H1 (cell line): ENCODE data around the gene ZNF23. TPM values are rescaled to one million over a fixed set of nuclear protein-coding genes. Genes with fewer than 3 reads are reported as not detected.

Experiments used
- CTCF ChIA-PET: fragments of 300-600 bp; sonication (Branson Sonifier 250); formaldehyde crosslinking; loops from one replicate; lab custom pipeline; 2021; ENCODE audit not compliant: partially characterized antibody; lab: Charles Lee
- POLR2A ChIA-PET: fragments of 300-600 bp; sonication (Branson Sonifier 250); formaldehyde crosslinking; loops from one replicate; lab custom pipeline; 2021; ENCODE audit warnings: inconsistent platforms; ENCODE audit not compliant: partially characterized antibody; lab: Charles Lee
- DNase-seq, 2 experiments: peaks; one replicate each; pipeline versions ENCODE4 v3.0.0 to v3.0.0-alpha.2; 2010 to 2022; ENCODE audit warnings: low spot score in 2 of 2, low read depth in 1 of 2, mixed read lengths in 1 of 2
- FAIRE-seq: peaks from 2 replicates; lab custom pipeline; 2011; peaks lifted over from hg19 to GRCh38; lab: Jason Lieb, UNC
- H2AFZ ChIP-seq: 2 replicates; pipeline ENCODE4 v1.8.1; 2012; ENCODE audit warnings: low read length, inconsistent platforms
- H2AK5ac ChIP-seq: 2 replicates; pipeline ENCODE4 v1.6.1; 2013; ENCODE audit warnings: low read depth, low read length
- H2BK120ac ChIP-seq: replicated peaks from 2 replicates; pipeline ENCODE3; 2013; ENCODE audit warnings: low read depth, low read length, inconsistent platforms
- H2BK12ac ChIP-seq: 2 replicates; pipeline ENCODE4 v1.6.1; 2013; ENCODE audit warnings: low read depth, low read length
- H2BK15ac ChIP-seq: 2 replicates; pipeline ENCODE4 v1.6.1; 2013; ENCODE audit warnings: low read length
- H2BK20ac ChIP-seq: 2 replicates; pipeline ENCODE4 v1.6.1; 2013; ENCODE audit warnings: low read length
- H2BK5ac ChIP-seq: 2 replicates; pipeline ENCODE4 v1.6.1; 2013; ENCODE audit warnings: low read depth, low read length
- H3K14ac ChIP-seq: 2 replicates; pipeline ENCODE4 v1.6.1; 2013; ENCODE audit warnings: inconsistent platforms; ENCODE audit not compliant: insufficient read length
- H3K18ac ChIP-seq: 2 replicates; pipeline ENCODE4 v1.6.1; 2013; ENCODE audit warnings: low read length; ENCODE audit errors: extremely low read depth
- H3K23ac ChIP-seq: 2 replicates; pipeline ENCODE4 v1.6.1; 2013; ENCODE audit warnings: inconsistent platforms; ENCODE audit not compliant: insufficient read length
- H3K23me2 ChIP-seq: 2 replicates; pipeline ENCODE4 v1.6.1; 2013; ENCODE audit warnings: low read depth, low read length
- H3K27ac ChIP-seq: 2 replicates; pipeline ENCODE4 v1.6.1; 2011; ENCODE audit warnings: low read depth, low read length, inconsistent platforms
- H3K27me3 ChIP-seq, 4 experiments: replicated peaks in 1 of 4; 1 replicate in 1 of 4; 2 replicates in 3 of 4; pipeline versions ENCODE4 v1.6.1 to v1.8.1; 2011 to 2013; ENCODE audit warnings: low read length in 3 of 4, mild to moderate bottlenecking in 3 of 4, inconsistent platforms in 2 of 4, mixed read lengths in 2 of 4, moderate library complexity in 1 of 4; ENCODE audit not compliant: control insufficient read depth in 3 of 4, insufficient read depth in 3 of 4; ENCODE audit errors: extremely low read depth in 1 of 4
- H3K36me3 ChIP-seq, 4 experiments: 2 replicates each; pipeline versions ENCODE4 v1.6.1 to v1.8.1; 2011 to 2013; ENCODE audit warnings: mild to moderate bottlenecking in 4 of 4, low read length in 3 of 4, moderate library complexity in 2 of 4, control low read depth in 1 of 4, inconsistent platforms in 1 of 4; ENCODE audit not compliant: insufficient read depth in 4 of 4, control insufficient read depth in 2 of 4
- H3K4ac ChIP-seq: replicated peaks from 2 replicates; pipeline ENCODE3; 2013; ENCODE audit warnings: low read length, low read depth, mixed read lengths, inconsistent platforms; ENCODE audit not compliant: insufficient read length
- H3K4me1 ChIP-seq, 4 experiments: replicated peaks in 1 of 4; 1 replicate in 1 of 4; 2 replicates in 3 of 4; pipeline versions ENCODE4 v1.6.1 to v1.8.1; 2011 to 2013; ENCODE audit warnings: low read length in 3 of 4, inconsistent platforms in 2 of 4, mixed read lengths in 1 of 4; ENCODE audit not compliant: insufficient read depth in 4 of 4, control insufficient read depth in 3 of 4
- H3K4me2 ChIP-seq, 2 experiments: 2 replicates each; pipeline versions ENCODE4 v1.6.1 to v1.8.1; 2011 to 2013; ENCODE audit warnings: low read depth in 2 of 2, low read length in 2 of 2, control low read depth in 1 of 2, inconsistent platforms in 1 of 2, mild to moderate bottlenecking in 1 of 2; ENCODE audit not compliant: insufficient read depth in 1 of 2
- H3K4me3 ChIP-seq, 4 experiments: fragments of 200-600, 300-600 bp in 1 of 4; sonication (generic), shearing (Covaris generic), sonication (Bioruptor Twin) in 1 of 4; 2 replicates each; pipeline versions ENCODE4 v1.5.1 to v1.8.1; 2011 to 2016; ENCODE audit warnings: low read length in 4 of 4, low read depth in 3 of 4, control low read depth in 2 of 4, inconsistent platforms in 2 of 4, mild to moderate bottlenecking in 2 of 4, mixed read lengths in 1 of 4, moderate library complexity in 1 of 4; ENCODE audit not compliant: insufficient read depth in 2 of 4; ENCODE audit errors: extremely low read depth in 1 of 4
- H3K56ac ChIP-seq: replicated peaks from 2 replicates; pipeline ENCODE3; 2013; ENCODE audit warnings: low read depth, mild to moderate bottlenecking, mixed read lengths, low read length, inconsistent platforms; ENCODE audit not compliant: insufficient read length
- H3K79me1 ChIP-seq: 2 replicates; pipeline ENCODE4 v1.6.1; 2013; ENCODE audit warnings: low read depth, low read length, control low read depth
- H3K79me2 ChIP-seq, 2 experiments: 2 replicates each; pipeline versions ENCODE4 v1.6.1 to v1.8.1; 2012 to 2013; ENCODE audit warnings: low read length in 2 of 2, mild to moderate bottlenecking in 2 of 2, inconsistent platforms in 1 of 2; ENCODE audit not compliant: insufficient read depth in 2 of 2, control insufficient read depth in 1 of 2
- H3K9ac ChIP-seq, 4 experiments: replicated peaks in 1 of 4; 1 replicate in 1 of 4; 2 replicates in 3 of 4; pipeline versions ENCODE4 v1.6.1 to v1.8.1; 2011 to 2013; ENCODE audit warnings: low read depth in 3 of 4, low read length in 3 of 4, control low read depth in 2 of 4, mild to moderate bottlenecking in 2 of 4, moderate library complexity in 2 of 4, inconsistent platforms in 1 of 4; ENCODE audit errors: extremely low read depth in 1 of 4
- H3K9me3 ChIP-seq, 2 experiments: 2 replicates each; pipeline versions ENCODE4 v1.6.1 to v1.8.1; 2012 to 2013; ENCODE audit warnings: mild to moderate bottlenecking in 2 of 2, moderate library complexity in 2 of 2, control low read depth in 1 of 2, inconsistent platforms in 1 of 2, low read depth in 1 of 2, low read length in 1 of 2, mixed read lengths in 1 of 2; ENCODE audit not compliant: insufficient read depth in 2 of 2
- H4K20me1 ChIP-seq, 2 experiments: replicated peaks in 1 of 2; 2 replicates each; pipeline versions ENCODE3 to v1.8.1; 2011 to 2013; ENCODE audit warnings: inconsistent platforms in 2 of 2, low read length in 2 of 2, mild to moderate bottlenecking in 1 of 2; ENCODE audit not compliant: insufficient read depth in 2 of 2, control insufficient read depth in 1 of 2
- H4K5ac ChIP-seq: 2 replicates; pipeline ENCODE4 v1.6.1; 2013; ENCODE audit warnings: low read length, low read depth, mixed read lengths, inconsistent platforms; ENCODE audit not compliant: insufficient read length
- H4K8ac ChIP-seq: 2 replicates; pipeline ENCODE4 v1.8.0; 2013; ENCODE audit warnings: mild to moderate bottlenecking, moderate library complexity, low read length, inconsistent platforms; ENCODE audit not compliant: insufficient read depth; ENCODE audit errors: extremely low read depth
- H4K91ac ChIP-seq: replicated peaks from 2 replicates; pipeline ENCODE3; 2013; ENCODE audit warnings: low read length, mixed read lengths, inconsistent platforms; ENCODE audit not compliant: insufficient read length
- BRCA1 ChIP-seq: IDR thresholded peaks from 2 replicates; pipeline ENCODE4 v1.6.1; 2012; ENCODE audit warnings: low read depth, low read length, improper control_type of control experiment
- GTF2F1 ChIP-seq: IDR thresholded peaks from 2 replicates; pipeline ENCODE4 v1.6.1; 2012; ENCODE audit warnings: low read depth, low read length, improper control_type of control experiment, borderline replicate concordance
- KDM1A ChIP-seq: fragments of 200-600, 300-600 bp; sonication (generic); IDR thresholded peaks from 2 replicates; pipeline ENCODE4 v1.7.1; 2016; ENCODE audit warnings: mild to moderate bottlenecking, low read length, borderline replicate concordance
- KDM5A ChIP-seq: fragments of 200-600 bp; IDR thresholded peaks from 2 replicates; pipeline ENCODE4 v1.7.1; 2012; ENCODE audit warnings: mild to moderate bottlenecking, low read length, inconsistent platforms, mixed read lengths
- MAFK ChIP-seq: IDR thresholded peaks from 2 replicates; pipeline ENCODE4 v1.6.1; 2012; ENCODE audit warnings: low read depth, mild to moderate bottlenecking, improper control_type of control experiment, low read length
- POLR2A ChIP-seq, 2 experiments: IDR thresholded peaks; 1 replicate in 1 of 2; 2 replicates in 1 of 2; pipeline ENCODE4 v1.6.1; 2011; ENCODE audit warnings: low read depth in 2 of 2, low read length in 2 of 2, mild to moderate bottlenecking in 2 of 2; ENCODE audit errors: control extremely low read depth in 1 of 2
- RAD21 ChIP-seq, 2 experiments: IDR thresholded peaks in 1 of 2; conservative IDR thresholded peaks in 1 of 2; 2 replicates each; pipeline ENCODE4 v1.6.1; 2011; ENCODE audit warnings: low read depth in 2 of 2, low read length in 2 of 2, improper control_type of control experiment in 1 of 2, inconsistent platforms in 1 of 2, mild to moderate bottlenecking in 1 of 2, moderate library complexity in 1 of 2
- SP1 ChIP-seq: IDR thresholded peaks from 2 replicates; pipeline ENCODE4 v1.6.1; 2011; ENCODE audit warnings: low read depth, low read length
- SP2 ChIP-seq: IDR thresholded peaks from 2 replicates; pipeline ENCODE4 v1.6.1; 2012; ENCODE audit warnings: mild to moderate bottlenecking, low read length, inconsistent platforms
- WGBS, 2 experiments: shearing (Covaris generic) in 1 of 2; methylation state at CpG; one replicate each; pipeline versions ENCODE4 v1.1.6 to v1.1.7; 2013 to 2015; ENCODE audit warnings: low lambda C conversion rate in 2 of 2, mixed read lengths in 2 of 2, inconsistent platforms in 1 of 2, low coverage in 1 of 2, missing lambda C conversion rate in 1 of 2; ENCODE audit not compliant: insufficient replicate concordance in 2 of 2, insufficient coverage in 1 of 2, insufficient read length in 1 of 2; ENCODE audit errors: extremely low coverage in 1 of 2, missing lambda C conversion rate in 1 of 2; 5-methylcytosine and 5-hydroxymethylcytosine counted together
- polyA plus RNA-seq, 7 experiments: library from polyadenylated mRNA; depleted of rRNA in 3 of 7; stranded (reverse) in 5 of 7; unstranded in 2 of 7; fragments of >200 nt in 5 of 7; fragments of 200-250 nt in 2 of 7; gene quantifications; 1 replicate in 5 of 7; 2 replicates in 1 of 7; 4 replicates in 1 of 7; pipeline versions ENCODE4 v1.2.1 to v1.2.3, GENCODE V29; 2011 to 2013; ENCODE audit warnings: missing spikeins in 2 of 7, mixed read lengths in 2 of 7
- total RNA-seq: library from RNA; stranded (reverse); fragmentation: NEBNext Ultra II Directional; extraction: Animal tissue kit (Norgen Biotek cat#: 25700); gene quantifications from 2 replicates; pipeline ENCODE4 v1.2.1, GENCODE V29; 2021
- TF ChIP-seq, protein P1 (sequence below), 3 experiments: IDR thresholded peaks; 1 replicate in 2 of 3; 2 replicates in 1 of 3; pipeline versions ENCODE4 v1.5.1 to v1.6.1; 2011; ENCODE audit warnings: low read length in 3 of 3, mild to moderate bottlenecking in 3 of 3, inconsistent platforms in 2 of 3, low read depth in 1 of 3, moderate library complexity in 1 of 3; ENCODE audit not compliant: insufficient read depth in 1 of 3; ENCODE audit errors: control extremely low read depth in 1 of 3

The ZNF23 gene
- total and polyA plus RNA-seq, 2 of the 8 experiments (the other 6 are each of a cell fraction or from before 2014, with no cell fraction given), result 2.4 to 10.2 TPM

DNA sequence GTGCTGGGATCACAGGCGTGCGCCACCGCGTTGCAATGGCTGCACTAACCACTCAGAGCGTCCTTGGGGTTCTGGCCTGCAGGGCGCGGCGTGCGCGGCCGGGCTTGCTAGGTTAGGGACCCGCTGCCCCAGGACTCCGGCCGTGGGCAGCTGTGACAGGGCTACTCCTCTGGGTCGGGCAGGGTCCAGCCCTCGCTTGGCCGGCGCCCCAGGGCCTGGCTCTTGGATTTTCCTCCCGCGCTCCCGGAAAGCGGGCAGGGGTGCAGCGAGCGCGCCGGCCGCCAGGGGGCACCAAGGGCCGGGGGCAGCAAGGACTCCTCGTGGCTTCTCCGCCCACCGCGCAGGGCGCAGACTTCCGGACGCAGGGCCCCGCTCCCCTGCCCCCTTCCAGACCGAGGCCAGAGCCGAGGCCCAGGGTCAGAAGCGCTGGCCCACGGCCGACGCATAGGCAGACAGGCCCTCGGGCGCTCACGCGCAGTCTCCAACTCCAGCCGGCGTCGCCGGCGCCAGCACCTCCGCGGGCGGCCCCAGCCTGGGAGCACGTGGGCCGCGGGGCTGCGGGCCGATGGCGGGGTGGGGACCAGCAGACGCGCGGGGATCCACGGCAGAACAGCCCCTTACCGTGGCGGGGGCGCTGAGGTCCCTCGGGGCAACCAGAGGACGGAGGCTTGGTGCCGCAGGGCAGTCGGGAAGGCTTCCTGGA lies 20.5 kb downstream of the ZNF23 start:
- Histone ChIP-seq H2BK20ac (no peak overlapping the region), H4K8ac (peak overlapping the region; percentile 91; the same call in 1 of the 2 replicates), H2AFZ (no peak overlapping the region), H3K14ac (no peak overlapping the region), H3K56ac (no peak overlapping the region), H3K36me3 (0 out of 8 replicates have a peak, but pooled peaks cover 0 to under 1% (median 0%) of the 10 kb centered on the region in 4 experiments), H3K9me3 (peaks cover 9 to 11% of the 10 kb centered on the region in 2 experiments), H3K9ac (no peak overlapping the region), H3K4me2 (no peak overlapping the region), H3K4me1 (no peaks in the 10 kb centered on the region; a peak in 1 of 7 replicates), H2BK120ac (no peak overlapping the region), H3K23ac (no peak overlapping the region), H3K27me3 (no peaks in the 10 kb centered on the region), H4K5ac (no peak overlapping the region), H3K4me3 (no peak overlapping the region), H3K79me2 (no peaks in the 10 kb centered on the region), H3K23me2 (peaks cover 3% of the 10 kb centered on the region; the same call in 1 of the 2 replicates), H3K79me1 (no peaks in the 10 kb centered on the region), H4K20me1 (no peaks in the 10 kb centered on the region), H3K27ac (no peak overlapping the region), H2BK5ac (no peak overlapping the region), H2BK12ac (no peak overlapping the region), H3K4ac (no peak overlapping the region), H3K18ac (no peak overlapping the region), H2BK15ac (no peak overlapping the region), H4K91ac (no peak overlapping the region), H2AK5ac (no peak overlapping the region)
- FAIRE-seq (no peak), DNase-seq (peak in 1 of 2 experiments; percentile 95)
- ChIA-PET POLR2A (no interaction called here), CTCF (interaction anchor here (1.4 to 3.7 kb wide), 6 partner anchors 9 to 60 kb away, joined by 3 to 22 read pairs (median 6); no protein-coding TSS in a partner anchor)
- 94% methylated on average over 21 of the region's 71 CpGs; no CpG with 5 or more reads in 1 of the 2 experiments for WGBS, 2 experiments
- TF ChIP-seq POLR2A (IDR thresholded peaks at IDR 0.05; ENCODE audit: control extremely low read depth in 1 of 2, low read depth in 2 of 2, low read length in 2 of 2), result no peak
- 0 out of 2 replicates have a peak, but pooled peaks have one; percentile 32 for TF ChIP-seq KDM1A
- no peak for TF ChIP-seq BRCA1
- no peak for TF ChIP-seq GTF2F1
- TF ChIP-seq SP1, result no peak
- TF ChIP-seq, protein P1, sequence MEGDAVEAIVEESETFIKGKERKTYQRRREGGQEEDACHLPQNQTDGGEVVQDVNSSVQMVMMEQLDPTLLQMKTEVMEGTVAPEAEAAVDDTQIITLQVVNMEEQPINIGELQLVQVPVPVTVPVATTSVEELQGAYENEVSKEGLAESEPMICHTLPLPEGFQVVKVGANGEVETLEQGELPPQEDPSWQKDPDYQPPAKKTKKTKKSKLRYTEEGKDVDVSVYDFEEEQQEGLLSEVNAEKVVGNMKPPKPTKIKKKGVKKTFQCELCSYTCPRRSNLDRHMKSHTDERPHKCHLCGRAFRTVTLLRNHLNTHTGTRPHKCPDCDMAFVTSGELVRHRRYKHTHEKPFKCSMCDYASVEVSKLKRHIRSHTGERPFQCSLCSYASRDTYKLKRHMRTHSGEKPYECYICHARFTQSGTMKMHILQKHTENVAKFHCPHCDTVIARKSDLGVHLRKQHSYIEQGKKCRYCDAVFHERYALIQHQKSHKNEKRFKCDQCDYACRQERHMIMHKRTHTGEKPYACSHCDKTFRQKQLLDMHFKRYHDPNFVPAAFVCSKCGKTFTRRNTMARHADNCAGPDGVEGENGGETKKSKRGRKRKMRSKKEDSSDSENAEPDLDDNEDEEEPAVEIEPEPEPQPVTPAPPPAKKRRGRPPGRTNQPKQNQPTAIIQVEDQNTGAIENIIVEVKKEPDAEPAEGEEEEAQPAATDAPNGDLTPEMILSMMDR (IDR thresholded peaks at IDR 0.05; ENCODE audit: control extremely low read depth in 1 of 3, insufficient read depth in 1 of 3, low read depth in 1 of 3, low read length in 3 of 3), result peak; percentile 71 to 76 (median 74)
- no peak for TF ChIP-seq MAFK
- TF ChIP-seq KDM5A, result no peak
- no peak for TF ChIP-seq SP2
- TF ChIP-seq RAD21 (IDR thresholded peaks at IDR 0.05 in 1 of 2, conservative IDR thresholded peaks at IDR 0.05 in 1 of 2; ENCODE audit: low read depth in 2 of 2, low read length in 2 of 2), result peak; percentile 49 to 65
